Activated CD8-positive, alpha-beta T cell treated with anti-CD3 and anti-CD28 coated beads for 36 hours (primary cell): ENCODE data around the gene RPL35. TPM values are rescaled to one million over a fixed set of nuclear protein-coding genes. Genes with fewer than 3 reads are reported as not detected.

ENCODE experiments used
- ATAC-seq: fragments of 200-7000 bp; cut with Tn5 transposase; one replicate; pipeline ENCODE4 v1.10.0; 2021; ENCODE audit warnings: mild to moderate bottlenecking, moderate library complexity
- CTCF ChIA-PET: fragments of 350-600 bp; sonication (Branson Sonifier 250); formaldehyde crosslinking; loops from one replicate; lab custom pipeline; 2021; ENCODE audit warnings: antibody characterized with exemption; lab: Charles Lee
- POLR2A ChIA-PET: fragments of 350-600 bp; sonication (Branson Sonifier 250); formaldehyde crosslinking; loops from one replicate; lab custom pipeline; 2021; ENCODE audit warnings: antibody characterized with exemption; lab: Charles Lee
- DNase-seq: peaks from one replicate; pipeline ENCODE4 v3.0.0-alpha.2; 2020
- H3K27ac Mint-ChIP-seq: one replicate; pipeline ENCODE4 v1.8.0; 2021; ENCODE audit warnings: mild to moderate bottlenecking, mixed read lengths
- H3K27me3 Mint-ChIP-seq: one replicate; pipeline ENCODE4 v1.8.0; 2021; ENCODE audit warnings: mixed read lengths
- H3K36me3 Mint-ChIP-seq: one replicate; pipeline ENCODE4 v1.8.0; 2021; ENCODE audit warnings: low read depth, mixed read lengths
- H3K4me1 Mint-ChIP-seq: one replicate; pipeline ENCODE4 v1.8.0; 2021; ENCODE audit warnings: low read depth, mixed read lengths
- H3K4me3 Mint-ChIP-seq: one replicate; pipeline ENCODE4 v1.8.0; 2021; ENCODE audit warnings: mild to moderate bottlenecking, moderate library complexity, mixed read lengths
- H3K9me3 Mint-ChIP-seq: one replicate; pipeline ENCODE4 v1.8.0; 2021; ENCODE audit warnings: mixed read lengths
- intact Hi-C: fragments of 100-400 bp; cut with micrococcal nuclease; formaldehyde crosslinking; loops from one replicate; pipeline ENCODE4 v1.10.0; 2022
- total RNA-seq, 2 experiments: library from RNA; stranded (reverse); gene quantifications; one replicate each; pipeline ENCODE4 v1.2.3, GENCODE V29; 2021
- TF ChIP-seq, protein P1 (sequence below): fragments of 200-600 bp; IDR thresholded peaks from one replicate; pipeline ENCODE4 v1.8.0; 2022; ENCODE audit warnings: antibody characterized with exemption, mild to moderate bottlenecking

RPL35 gene
- 1,000 to 10,000 TPM; 2,301 to 2,341 TPM for total RNA-seq

DNA sequence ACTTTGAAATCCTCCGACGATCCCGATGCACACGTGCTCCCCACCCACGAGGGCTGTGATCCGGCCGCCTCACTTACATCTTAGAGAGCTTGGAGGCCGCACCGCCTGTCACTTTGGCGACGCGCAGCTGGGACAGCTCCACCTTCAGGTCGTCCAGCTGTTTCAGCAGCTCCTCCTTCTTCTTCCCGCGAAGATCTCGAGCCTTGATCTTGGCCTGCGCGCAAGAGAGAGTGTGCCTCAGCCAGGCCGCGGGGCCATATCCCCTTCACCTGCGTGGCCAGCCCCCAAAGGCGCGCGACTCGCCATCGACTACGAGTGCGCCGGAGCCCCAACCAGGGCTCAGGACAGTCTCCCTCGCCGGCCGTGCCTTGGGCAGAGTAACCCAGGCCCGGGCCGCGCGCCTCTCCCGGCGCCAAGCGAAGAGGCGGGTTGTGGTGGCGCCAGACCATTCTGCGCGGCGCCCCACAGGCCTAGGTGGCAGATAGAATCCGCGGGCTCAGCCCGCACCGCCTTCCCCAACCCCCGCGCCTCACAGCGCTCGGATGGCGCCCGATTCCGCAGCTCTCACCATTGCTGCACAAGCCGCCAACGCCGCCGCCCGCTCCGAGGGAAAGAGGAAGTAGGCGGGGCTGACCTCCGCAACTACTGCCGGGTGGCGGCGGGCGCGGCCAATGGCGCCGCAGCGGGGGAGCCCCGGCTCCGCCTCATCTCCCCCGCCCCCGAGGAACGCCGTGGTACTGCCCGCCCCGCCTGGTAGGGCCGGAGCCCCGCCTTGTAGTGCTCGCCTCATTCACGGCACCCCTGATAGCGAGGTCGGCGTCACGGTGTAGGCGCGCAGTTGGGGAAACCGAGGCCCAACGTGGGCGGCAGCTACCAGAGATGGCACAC is at the start of gene RPL35, which contains the start of gene ARPC5L:
Gene RPL35 (minus strand): TSS at position 616 of the 888 bp plus-strand sequence. CDS start 45 bp downstream, at position 571.
Gene ARPC5L (plus strand): TSS at position 789 of the 888 bp plus-strand sequence. CDS start 7,161 bp downstream, outside the sequence.
- ATAC-seq (peak; percentile 97), DNase-seq (peak; percentile 97)
- Mint-ChIP-seq H3K4me1 (peaks cover 42% of the 10 kb centered on the region), H3K27me3 (no peaks in the 10 kb centered on the region), H3K36me3 (peaks cover 49% of the 10 kb centered on the region), H3K4me3 (peak within 1 kb of the TSS; percentile 86), H3K9me3 (no peaks in the 10 kb centered on the region), H3K27ac (peak within 1 kb of the TSS; percentile 96)
- ChIA-PET CTCF (interaction anchor here (1.0 to 4.2 kb wide), 9 partner anchors 8 to 281 kb away, joined by 3 to 25 read pairs (median 5); partner anchors contain the start of genes NR6A1, SCAI and WDR38), POLR2A (interaction anchor here (0.6 to 12.4 kb wide), 16 partner anchors 8 to 1614 kb away, joined by 3 to 280 read pairs (median 4); partner anchors contain the start of genes HSPA5, NR6A1 and WDR38)
- intact Hi-C loops: no loop called here
- TF ChIP-seq, protein P1, sequence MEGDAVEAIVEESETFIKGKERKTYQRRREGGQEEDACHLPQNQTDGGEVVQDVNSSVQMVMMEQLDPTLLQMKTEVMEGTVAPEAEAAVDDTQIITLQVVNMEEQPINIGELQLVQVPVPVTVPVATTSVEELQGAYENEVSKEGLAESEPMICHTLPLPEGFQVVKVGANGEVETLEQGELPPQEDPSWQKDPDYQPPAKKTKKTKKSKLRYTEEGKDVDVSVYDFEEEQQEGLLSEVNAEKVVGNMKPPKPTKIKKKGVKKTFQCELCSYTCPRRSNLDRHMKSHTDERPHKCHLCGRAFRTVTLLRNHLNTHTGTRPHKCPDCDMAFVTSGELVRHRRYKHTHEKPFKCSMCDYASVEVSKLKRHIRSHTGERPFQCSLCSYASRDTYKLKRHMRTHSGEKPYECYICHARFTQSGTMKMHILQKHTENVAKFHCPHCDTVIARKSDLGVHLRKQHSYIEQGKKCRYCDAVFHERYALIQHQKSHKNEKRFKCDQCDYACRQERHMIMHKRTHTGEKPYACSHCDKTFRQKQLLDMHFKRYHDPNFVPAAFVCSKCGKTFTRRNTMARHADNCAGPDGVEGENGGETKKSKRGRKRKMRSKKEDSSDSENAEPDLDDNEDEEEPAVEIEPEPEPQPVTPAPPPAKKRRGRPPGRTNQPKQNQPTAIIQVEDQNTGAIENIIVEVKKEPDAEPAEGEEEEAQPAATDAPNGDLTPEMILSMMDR: no peak

DNA sequence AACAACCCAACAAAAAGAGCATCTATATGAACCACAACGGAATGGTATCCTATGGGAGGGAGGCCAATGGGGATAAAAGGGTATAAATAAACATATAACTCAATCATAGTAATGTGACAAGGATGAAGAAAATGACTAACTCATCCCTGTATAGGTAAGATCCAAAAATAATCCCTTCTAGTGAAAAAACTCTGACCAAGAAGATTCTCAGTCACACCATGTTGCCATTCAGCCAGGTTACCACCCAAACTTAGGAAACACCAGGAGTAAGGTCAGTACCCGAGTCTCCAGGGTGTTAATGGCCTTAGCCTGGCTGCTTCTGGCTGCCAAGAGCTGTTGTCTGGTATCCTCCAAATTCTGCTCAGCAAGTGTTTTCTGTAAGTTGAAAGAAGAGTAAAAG is 46.3 kb upstream of the RPL35 start:
- no peak overlapping the region for H3K27ac Mint-ChIP-seq
- H3K27me3 Mint-ChIP-seq: no peaks in the 10 kb centered on the region
- intact Hi-C loops: no loop called here
- ATAC-seq (no peak), DNase-seq (no peak)
- POLR2A ChIA-PET: interaction anchor here (0.8 kb wide), 1 partner anchor 14 kb away, joined by 5 read pairs; no protein-coding TSS in a partner anchor
- CTCF ChIA-PET: no interaction called here
- no peaks in the 10 kb centered on the region for H3K9me3 Mint-ChIP-seq
- peaks cover 38% of the 10 kb centered on the region for H3K36me3 Mint-ChIP-seq
- no peaks in the 10 kb centered on the region for H3K4me1 Mint-ChIP-seq
- no peak overlapping the region for H3K4me3 Mint-ChIP-seq
- TF ChIP-seq, protein P1: no peak

DNA sequence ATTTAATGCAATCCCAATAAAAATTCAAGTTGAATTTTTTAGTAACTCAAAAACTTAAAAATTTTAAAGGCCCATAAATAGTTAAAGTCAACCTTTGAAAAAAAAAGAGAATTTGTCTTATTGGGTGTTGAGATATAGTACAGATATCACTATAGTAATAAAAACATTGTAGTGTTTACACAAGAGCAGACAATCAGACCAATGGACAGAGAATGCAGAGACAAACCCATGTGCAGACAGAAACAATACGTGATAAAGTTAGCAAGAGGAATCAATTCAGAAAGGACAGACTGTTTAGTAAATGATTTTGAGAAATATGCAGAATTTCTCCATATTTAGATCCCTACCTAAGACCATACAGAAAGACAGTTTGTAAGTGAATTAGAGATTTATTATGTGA is 45.2 kb upstream of the RPL35 start:
- ChIA-PET CTCF (no interaction called here), POLR2A (no interaction called here)
- Mint-ChIP-seq H3K27me3 (peaks cover 4% of the 10 kb centered on the region), H3K27ac (no peak overlapping the region), H3K9me3 (no peaks in the 10 kb centered on the region), H3K4me3 (no peak overlapping the region), H3K4me1 (no peaks in the 10 kb centered on the region), H3K36me3 (peaks cover 38% of the 10 kb centered on the region)
- DNase-seq: no peak
- ATAC-seq: no peak
- intact Hi-C loops: no loop called here
- TF ChIP-seq, protein P1: no peak

DNA sequence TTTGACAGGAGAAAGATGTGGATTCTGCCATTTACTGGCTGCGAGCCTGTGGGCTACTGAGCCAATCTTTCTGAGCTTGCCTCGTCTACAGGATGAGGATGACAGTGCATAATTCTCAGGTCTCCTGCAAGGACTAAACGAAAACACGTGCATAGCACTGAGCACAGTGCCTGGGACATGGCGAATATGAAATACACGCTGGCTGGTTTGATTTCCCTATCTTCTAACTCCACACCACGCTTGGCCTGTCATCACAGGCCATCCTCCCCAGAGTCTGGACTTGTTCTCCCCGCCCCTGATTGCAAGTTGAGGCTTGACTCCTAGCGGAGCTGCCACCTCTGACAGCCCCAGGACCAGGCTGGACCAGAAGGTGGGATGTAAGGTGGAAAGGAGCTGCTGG is 38.1 kb upstream of the RPL35 start:
- H3K4me3 Mint-ChIP-seq: no peak overlapping the region
- no peak overlapping the region for H3K27ac Mint-ChIP-seq
- peaks cover 5% of the 10 kb centered on the region for H3K4me1 Mint-ChIP-seq
- ATAC-seq (no peak), DNase-seq (no peak)
- TF ChIP-seq, protein P1: no peak
- peaks cover 49% of the 10 kb centered on the region for H3K36me3 Mint-ChIP-seq
- H3K27me3 Mint-ChIP-seq: peaks cover 4% of the 10 kb centered on the region
- POLR2A ChIA-PET: no interaction called here
- intact Hi-C loops: no loop called here
- CTCF ChIA-PET: no interaction called here
- no peaks in the 10 kb centered on the region for H3K9me3 Mint-ChIP-seq
